ENCODE data around the gene ATRNL1. TPM values are rescaled to one million over a fixed set of nuclear protein-coding genes. Genes with fewer than 3 reads are reported as not detected.

Gene ATRNL1
- total and polyA plus RNA-seq, 2 experiments from 2014 or later, result 4.8 to 29.7 TPM

DNA sequence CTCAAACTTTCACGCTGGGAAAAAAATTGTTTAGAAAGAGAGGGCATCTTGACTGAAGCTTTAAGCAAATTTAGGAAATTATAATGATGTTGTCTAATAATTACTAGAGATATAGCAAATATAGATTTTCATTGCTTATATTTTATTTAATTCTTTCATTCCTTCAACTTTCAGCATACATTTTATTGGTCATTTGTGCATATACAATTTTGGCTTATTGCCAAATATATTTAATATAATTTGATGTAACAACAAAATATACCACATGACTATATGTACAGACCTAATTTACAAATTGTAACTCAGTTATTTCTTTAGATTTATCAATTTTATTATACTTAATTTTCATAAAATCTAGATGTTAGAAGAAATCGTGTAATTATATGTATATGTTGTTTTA is 390.1 kb downstream of the ATRNL1 start (continued):
- TF ChIP-seq, protein P1, sequence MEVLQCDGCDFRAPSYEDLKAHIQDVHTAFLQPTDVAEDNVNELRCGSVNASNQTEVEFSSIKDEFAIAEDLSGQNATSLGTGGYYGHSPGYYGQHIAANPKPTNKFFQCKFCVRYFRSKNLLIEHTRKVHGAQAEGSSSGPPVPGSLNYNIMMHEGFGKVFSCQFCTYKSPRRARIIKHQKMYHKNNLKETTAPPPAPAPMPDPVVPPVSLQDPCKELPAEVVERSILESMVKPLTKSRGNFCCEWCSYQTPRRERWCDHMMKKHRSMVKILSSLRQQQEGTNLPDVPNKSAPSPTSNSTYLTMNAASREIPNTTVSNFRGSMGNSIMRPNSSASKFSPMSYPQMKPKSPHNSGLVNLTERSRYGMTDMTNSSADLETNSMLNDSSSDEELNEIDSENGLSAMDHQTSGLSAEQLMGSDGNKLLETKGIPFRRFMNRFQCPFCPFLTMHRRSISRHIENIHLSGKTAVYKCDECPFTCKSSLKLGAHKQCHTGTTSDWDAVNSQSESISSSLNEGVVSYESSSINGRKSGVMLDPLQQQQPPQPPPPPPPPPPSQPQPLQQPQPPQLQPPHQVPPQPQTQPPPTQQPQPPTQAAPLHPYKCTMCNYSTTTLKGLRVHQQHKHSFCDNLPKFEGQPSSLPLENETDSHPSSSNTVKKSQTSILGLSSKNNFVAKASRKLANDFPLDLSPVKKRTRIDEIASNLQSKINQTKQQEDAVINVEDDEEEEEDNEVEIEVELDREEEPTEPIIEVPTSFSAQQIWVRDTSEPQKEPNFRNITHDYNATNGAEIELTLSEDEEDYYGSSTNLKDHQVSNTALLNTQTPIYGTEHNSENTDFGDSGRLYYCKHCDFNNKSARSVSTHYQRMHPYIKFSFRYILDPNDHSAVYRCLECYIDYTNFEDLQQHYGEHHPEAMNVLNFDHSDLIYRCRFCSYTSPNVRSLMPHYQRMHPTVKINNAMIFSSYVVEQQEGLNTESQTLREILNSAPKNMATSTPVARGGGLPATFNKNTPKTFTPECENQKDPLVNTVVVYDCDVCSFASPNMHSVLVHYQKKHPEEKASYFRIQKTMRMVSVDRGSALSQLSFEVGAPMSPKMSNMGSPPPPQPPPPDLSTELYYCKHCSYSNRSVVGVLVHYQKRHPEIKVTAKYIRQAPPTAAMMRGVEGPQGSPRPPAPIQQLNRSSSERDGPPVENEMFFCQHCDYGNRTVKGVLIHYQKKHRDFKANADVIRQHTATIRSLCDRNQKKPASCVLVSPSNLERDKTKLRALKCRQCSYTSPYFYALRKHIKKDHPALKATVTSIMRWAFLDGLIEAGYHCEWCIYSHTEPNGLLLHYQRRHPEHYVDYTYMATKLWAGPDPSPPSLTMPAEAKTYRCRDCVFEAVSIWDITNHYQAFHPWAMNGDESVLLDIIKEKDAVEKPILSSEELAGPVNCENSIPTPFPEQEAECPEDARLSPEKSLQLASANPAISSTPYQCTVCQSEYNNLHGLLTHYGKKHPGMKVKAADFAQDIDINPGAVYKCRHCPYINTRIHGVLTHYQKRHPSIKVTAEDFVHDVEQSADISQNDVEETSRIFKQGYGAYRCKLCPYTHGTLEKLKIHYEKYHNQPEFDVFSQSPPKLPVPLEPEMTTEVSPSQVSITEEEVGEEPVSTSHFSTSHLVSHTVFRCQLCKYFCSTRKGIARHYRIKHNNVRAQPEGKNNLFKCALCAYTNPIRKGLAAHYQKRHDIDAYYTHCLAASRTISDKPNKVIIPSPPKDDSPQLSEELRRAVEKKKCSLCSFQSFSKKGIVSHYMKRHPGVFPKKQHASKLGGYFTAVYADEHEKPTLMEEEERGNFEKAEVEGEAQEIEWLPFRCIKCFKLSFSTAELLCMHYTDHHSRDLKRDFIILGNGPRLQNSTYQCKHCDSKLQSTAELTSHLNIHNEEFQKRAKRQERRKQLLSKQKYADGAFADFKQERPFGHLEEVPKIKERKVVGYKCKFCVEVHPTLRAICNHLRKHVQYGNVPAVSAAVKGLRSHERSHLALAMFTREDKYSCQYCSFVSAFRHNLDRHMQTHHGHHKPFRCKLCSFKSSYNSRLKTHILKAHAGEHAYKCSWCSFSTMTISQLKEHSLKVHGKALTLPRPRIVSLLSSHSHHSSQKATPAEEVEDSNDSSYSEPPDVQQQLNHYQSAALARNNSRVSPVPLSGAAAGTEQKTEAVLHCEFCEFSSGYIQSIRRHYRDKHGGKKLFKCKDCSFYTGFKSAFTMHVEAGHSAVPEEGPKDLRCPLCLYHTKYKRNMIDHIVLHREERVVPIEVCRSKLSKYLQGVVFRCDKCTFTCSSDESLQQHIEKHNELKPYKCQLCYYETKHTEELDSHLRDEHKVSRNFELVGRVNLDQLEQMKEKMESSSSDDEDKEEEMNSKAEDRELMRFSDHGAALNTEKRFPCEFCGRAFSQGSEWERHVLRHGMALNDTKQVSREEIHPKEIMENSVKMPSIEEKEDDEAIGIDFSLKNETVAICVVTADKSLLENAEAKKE (CRISPR knock-in tag; IDR thresholded peaks at IDR 0.05), result no peak
- TF ChIP-seq NANOG (IDR thresholded peaks at IDR 0.05; ENCODE audit: borderline replicate concordance), result no peak
- TF ChIP-seq EZH2 (IDR thresholded peaks at IDR 0.05; ENCODE audit: low read depth, unreplicated experiment), result no peak
- TF ChIP-seq, protein P2, sequence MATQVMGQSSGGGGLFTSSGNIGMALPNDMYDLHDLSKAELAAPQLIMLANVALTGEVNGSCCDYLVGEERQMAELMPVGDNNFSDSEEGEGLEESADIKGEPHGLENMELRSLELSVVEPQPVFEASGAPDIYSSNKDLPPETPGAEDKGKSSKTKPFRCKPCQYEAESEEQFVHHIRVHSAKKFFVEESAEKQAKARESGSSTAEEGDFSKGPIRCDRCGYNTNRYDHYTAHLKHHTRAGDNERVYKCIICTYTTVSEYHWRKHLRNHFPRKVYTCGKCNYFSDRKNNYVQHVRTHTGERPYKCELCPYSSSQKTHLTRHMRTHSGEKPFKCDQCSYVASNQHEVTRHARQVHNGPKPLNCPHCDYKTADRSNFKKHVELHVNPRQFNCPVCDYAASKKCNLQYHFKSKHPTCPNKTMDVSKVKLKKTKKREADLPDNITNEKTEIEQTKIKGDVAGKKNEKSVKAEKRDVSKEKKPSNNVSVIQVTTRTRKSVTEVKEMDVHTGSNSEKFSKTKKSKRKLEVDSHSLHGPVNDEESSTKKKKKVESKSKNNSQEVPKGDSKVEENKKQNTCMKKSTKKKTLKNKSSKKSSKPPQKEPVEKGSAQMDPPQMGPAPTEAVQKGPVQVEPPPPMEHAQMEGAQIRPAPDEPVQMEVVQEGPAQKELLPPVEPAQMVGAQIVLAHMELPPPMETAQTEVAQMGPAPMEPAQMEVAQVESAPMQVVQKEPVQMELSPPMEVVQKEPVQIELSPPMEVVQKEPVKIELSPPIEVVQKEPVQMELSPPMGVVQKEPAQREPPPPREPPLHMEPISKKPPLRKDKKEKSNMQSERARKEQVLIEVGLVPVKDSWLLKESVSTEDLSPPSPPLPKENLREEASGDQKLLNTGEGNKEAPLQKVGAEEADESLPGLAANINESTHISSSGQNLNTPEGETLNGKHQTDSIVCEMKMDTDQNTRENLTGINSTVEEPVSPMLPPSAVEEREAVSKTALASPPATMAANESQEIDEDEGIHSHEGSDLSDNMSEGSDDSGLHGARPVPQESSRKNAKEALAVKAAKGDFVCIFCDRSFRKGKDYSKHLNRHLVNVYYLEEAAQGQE (IDR thresholded peaks at IDR 0.05; ENCODE audit: unreplicated experiment), result no peak
- TF ChIP-seq ZNF331 (CRISPR knock-in tag; IDR thresholded peaks at IDR 0.05; ENCODE audit: low read depth), result no peak
- no peak for TF ChIP-seq ZNF114 (CRISPR knock-in tag; IDR thresholded peaks at IDR 0.05)

Data from GM23338 (cell line).